HepG2 (cell line): Measurements from ENCODE around the gene TBC1D12. TPM values are rescaled to one million over a fixed set of nuclear protein-coding genes. Genes with fewer than 3 reads are reported as not detected.

ENCODE experiments used
- ATAC-seq: fragments of 200-7000 bp; cut with Tn5 transposase; 3 replicates; pipeline ENCODE4 v1.9.1; 2020; ENCODE audit warnings: mild to moderate bottlenecking, moderate library complexity
- BruUV-seq: library from RNA; stranded (reverse); fragments of 400-500 nt; replicated peaks from 2 replicates; lab custom pipeline; 2021; lab: Mats Ljungman, UMichigan
- CTCF ChIA-PET: fragments of 300-600 bp; formaldehyde crosslinking; extraction: SDS; loops from one replicate; lab custom pipeline; 2021; ENCODE audit warnings: low total read pairs, inconsistent platforms, low intra/inter-chr PET ratio; lab: Yijun Ruan, JAX
- POLR2A ChIA-PET: fragments of 350-600 bp; sonication (Branson Sonifier 250); formaldehyde crosslinking; loops from one replicate; lab custom pipeline; 2020; ENCODE audit warnings: antibody characterized with exemption, inconsistent platforms; lab: Yijun Ruan, JAX
- DNase-seq: peaks from one replicate; pipeline ENCODE4 v3.0.0-alpha.2; 2015; ENCODE audit warnings: low spot score
- FAIRE-seq: peaks from 3 replicates; lab custom pipeline; 2011; peaks lifted over from hg19 to GRCh38; lab: Jason Lieb, UNC
- H2AFZ ChIP-seq: one replicate; pipeline ENCODE4 v1.6.1; 2011; ENCODE audit warnings: low read length, inconsistent platforms
- H3K27ac ChIP-seq: fragments of 300-600 bp; 3 replicates; pipeline ENCODE4 v1.8.0; 2011; ENCODE audit warnings: mixed run types, mild to moderate bottlenecking, mixed read lengths, low read length, inconsistent platforms; ENCODE audit not compliant: insufficient read depth; ENCODE audit errors: extremely low read length
- H3K27me3 ChIP-seq, 2 experiments: fragments of 200-600 bp in 1 of 2; 2 replicates in 1 of 2; 3 replicates in 1 of 2; pipeline versions ENCODE4 v1.6.0 to v1.8.0; 2011; ENCODE audit warnings: low read length in 2 of 2, mild to moderate bottlenecking in 2 of 2, moderate library complexity in 2 of 2, inconsistent platforms in 1 of 2; ENCODE audit not compliant: insufficient read depth in 2 of 2, control insufficient read depth in 1 of 2
- H3K36me3 ChIP-seq, 2 experiments: fragments of 200-600 bp in 1 of 2; replicated peaks in 1 of 2; 2 replicates in 1 of 2; 3 replicates in 1 of 2; pipeline versions ENCODE4 v1.5.1 to v1.8.0; 2011; ENCODE audit warnings: low read length in 2 of 2, inconsistent platforms in 1 of 2; ENCODE audit not compliant: insufficient read depth in 2 of 2, control insufficient read depth in 1 of 2
- H3K4me1 ChIP-seq: 2 replicates; pipeline ENCODE4 v1.5.1; 2012; ENCODE audit warnings: low read length, inconsistent platforms; ENCODE audit not compliant: insufficient read depth
- H3K4me2 ChIP-seq: 2 replicates; pipeline ENCODE4 v1.6.0; 2011; ENCODE audit warnings: low read depth, low read length, inconsistent platforms
- H3K4me3 ChIP-seq, 3 experiments: fragments of 200-600 bp in 1 of 3; sonication (generic), shearing (Covaris generic) in 1 of 3; replicated peaks in 1 of 3; 2 replicates each; pipeline ENCODE4 v1.5.1; 2011 to 2016; ENCODE audit warnings: low read length in 3 of 3, inconsistent platforms in 2 of 3, low read depth in 2 of 3, mild to moderate bottlenecking in 2 of 3, control low read depth in 1 of 3, mixed read lengths in 1 of 3; ENCODE audit not compliant: insufficient read depth in 1 of 3
- H3K79me2 ChIP-seq: one replicate; pipeline ENCODE4 v1.6.1; 2011; ENCODE audit warnings: low read length, inconsistent platforms; ENCODE audit not compliant: insufficient read depth
- H3K9ac ChIP-seq: 2 replicates; pipeline ENCODE4 v1.6.0; 2011; ENCODE audit warnings: mild to moderate bottlenecking, low read depth, low read length, inconsistent platforms; ENCODE audit not compliant: insufficient read depth
- H3K9me3 ChIP-seq: 2 replicates; pipeline ENCODE4 v1.5.1; 2012; ENCODE audit warnings: mild to moderate bottlenecking, low read length
- H4K20me1 ChIP-seq: 2 replicates; pipeline ENCODE4 v1.6.0; 2011; ENCODE audit warnings: inconsistent platforms, mild to moderate bottlenecking, low read length, moderate library complexity; ENCODE audit not compliant: insufficient read depth
- AFF4 ChIP-seq: sonication (generic); formaldehyde crosslinking; IDR thresholded peaks from 2 replicates; pipeline ENCODE4 v1.4.0; 2020; ENCODE audit warnings: missing genetic modification reagents
- ESRRA ChIP-seq: sonication (generic); formaldehyde crosslinking; IDR thresholded peaks from 2 replicates; pipeline ENCODE4 v1.5.1; 2020; ENCODE audit warnings: mild to moderate bottlenecking, low read depth, missing genetic modification reagents
- FOXA3 ChIP-seq: IDR thresholded peaks from 2 replicates; pipeline ENCODE4 v1.6.1; 2016; ENCODE audit warnings: missing genetic modification reagents, missing compliant biosample characterization
- GFI1 ChIP-seq: sonication (generic); formaldehyde crosslinking; IDR thresholded peaks from 2 replicates; pipeline ENCODE4 v1.5.0; 2020; ENCODE audit warnings: missing genetic modification reagents, mild to moderate bottlenecking, borderline replicate concordance
- MBNL3 ChIP-seq: fragments of 250-450 bp; sonication (Bioruptor Pico); conservative IDR thresholded peaks from 2 replicates; pipeline ENCODE4 v1.8.0; 2022; ENCODE audit warnings: mild to moderate bottlenecking, inconsistent platforms
- SNAPC4 ChIP-seq: sonication (generic); formaldehyde crosslinking; IDR thresholded peaks from 2 replicates; pipeline ENCODE4 v1.4.0; 2020; ENCODE audit warnings: mild to moderate bottlenecking, missing genetic modification reagents
- TRIM24 ChIP-seq: sonication (generic); formaldehyde crosslinking; IDR thresholded peaks from 2 replicates; pipeline ENCODE4 v1.8.0; 2022; ENCODE audit warnings: mild to moderate bottlenecking, missing genetic modification reagents
- ZNF556 ChIP-seq: sonication (generic); formaldehyde crosslinking; IDR thresholded peaks from 2 replicates; pipeline ENCODE4 v1.4.0; 2020; ENCODE audit warnings: mild to moderate bottlenecking, missing genetic modification reagents, borderline replicate concordance
- WGBS: methylation state at CpG from one replicate; pipeline ENCODE4 v1.1.6; 2017; ENCODE audit warnings: low lambda C conversion rate; 5-methylcytosine and 5-hydroxymethylcytosine counted together
- in situ Hi-C: cut with HindIII; loops from 2 replicates; pipeline ENCODE4 v1.10.0; 2017; ENCODE audit warnings: low pct_unique_long_range_greater_than_20kb; ENCODE audit not compliant: extremely low pct_ligation_motif_present
- intact Hi-C: fragments of 100-400 bp; cut with micrococcal nuclease; formaldehyde crosslinking; loops from one replicate; pipeline ENCODE4 v1.10.0; 2022; ENCODE audit not compliant: unreplicated experiment
- polyA plus RNA-seq, 8 experiments: library from polyadenylated mRNA; depleted of rRNA in 3 of 8; stranded (reverse) in 7 of 8; unstranded in 1 of 8; fragments of >200 nt; fragmentation: Illumina TruSeq in 4 of 8; extraction: Trizol in 4 of 8; gene quantifications; 2 replicates each; pipeline versions ENCODE4 v1.2.1 to v1.2.3, GENCODE V29; 2011 to 2016; ENCODE audit warnings: low read depth in 4 of 8, missing spikeins in 1 of 8, mixed read lengths in 1 of 8; ENCODE audit not compliant: insufficient read depth in 1 of 8
- total RNA-seq, 5 experiments: library from RNA; depleted of rRNA; stranded (reverse); fragments of >200 nt; fragmentation: Illumina TruSeq; extraction: Trizol; gene quantifications; 2 replicates each; pipeline ENCODE4 v1.2.3, GENCODE V29; 2016; ENCODE audit warnings: low read depth in 1 of 5

TBC1D12 gene
- total and polyA plus RNA-seq, 2 of the 13 experiments (the other 11 are each of a cell fraction or from before 2014, with no cell fraction given) = 5.7 to 6.2 TPM

GRCh38 chr10:94571528-94571927, 169.2 kb downstream of the TBC1D12 start:
- Histone ChIP-seq H3K9me3 (no peaks in the 10 kb centered on the region), H3K4me2 (no peak overlapping the region), H3K27ac (no peak overlapping the region), H3K27me3 (no peaks in the 10 kb centered on the region), H4K20me1 (no peaks in the 10 kb centered on the region), H3K4me3 (no peak overlapping the region), H3K79me2 (no peaks in the 10 kb centered on the region), H3K9ac (no peak overlapping the region), H3K4me1 (no peaks in the 10 kb centered on the region), H3K36me3 (peaks cover 0 to 42% of the 10 kb centered on the region in 2 experiments; a peak in 4 of 5 replicates), H2AFZ (no peak overlapping the region)
- FAIRE-seq = no peak
- TF ChIP-seq TRIM24 (CRISPR knock-in tag) (no peak), ZNF556 (CRISPR knock-in tag) (no peak), AFF4 (CRISPR knock-in tag) (no peak), ESRRA (CRISPR knock-in tag) (no peak), SNAPC4 (CRISPR knock-in tag) (no peak), FOXA3 (CRISPR knock-in tag) (no peak), MBNL3 (CRISPR knock-in tag) (no peak), GFI1 (CRISPR knock-in tag) (no peak)
- POLR2A ChIA-PET = no interaction called here
- no peak for DNase-seq
- in situ Hi-C loops (no loop called here), intact Hi-C loops (no loop called here)
- WGBS = 99% methylated on average over 3 of the region's 3 CpGs
- CTCF ChIA-PET = no interaction called here
- no peak for ATAC-seq
- no TSS peak for BruUV-seq
